Measurements from ENCODE around the gene XIRP1.

GRCh38 chr3:39196034-39196433 lies 3.6 kb upstream of the XIRP1 start:
- no peak for TF ChIP-seq CTCF (conservative IDR thresholded peaks at IDR 0.05; ENCODE audit: low read length)
- TF ChIP-seq EZH2phosphoT487 (IDR thresholded peaks at IDR 0.05; ENCODE audit: borderline replicate concordance), result no peak

Measured in Loucy (cell line).